ENCODE results near the gene WDR73.
"Not testable (repeated sequence)": the region's sequence is repeated elsewhere in the genome, so short reads cannot be mapped to it uniquely, and the experiment has no call there.

- not testable (repeated sequence) for TF ChIP-seq CTCF, POLR2A (IDR thresholded peaks at IDR 0.05)
Measured at GRCh38 chr15:84641871-84642270, 12.2 kb downstream of the WDR73 start.

All from uterus (tissue), 2 donors.